GM15510 (cell line): ENCODE results near the gene TTC39C.

ENCODE experiments used
- POLR2A ChIP-seq: IDR thresholded peaks from 3 replicates; pipeline ENCODE4 v1.6.1; 2011; ENCODE audit warnings: borderline replicate concordance; ENCODE audit not compliant: insufficient read length; ENCODE audit errors: extremely low read depth

TTC39C gene

GRCh38 chr18:24051031-24051947, 36.7 kb downstream of the TTC39C start:
- no peak for TF ChIP-seq POLR2A

GRCh38 chr18:24052053-24052452, 37.5 kb downstream of the TTC39C start:
- no peak for TF ChIP-seq POLR2A

- TF ChIP-seq POLR2A: no peak
Measured at GRCh38 chr18:24053211-24053610, 38.7 kb downstream of the TTC39C start.

- TF ChIP-seq POLR2A: no peak
Measured at GRCh38 chr18:24054130-24054529, 39.6 kb downstream of the TTC39C start.

GRCh38 chr18:24055009-24055804, 40.7 kb downstream of the TTC39C start:
- no peak for TF ChIP-seq POLR2A

- no peak for TF ChIP-seq POLR2A
Measured at GRCh38 chr18:24055878-24056277, 41.3 kb downstream of the TTC39C start.

- TF ChIP-seq POLR2A: no peak
Measured at GRCh38 chr18:24056506-24056905, 42.0 kb downstream of the TTC39C start.

GRCh38 chr18:24057804-24058203, 43.2 kb downstream of the TTC39C start:
- TF ChIP-seq POLR2A: no peak

DNA sequence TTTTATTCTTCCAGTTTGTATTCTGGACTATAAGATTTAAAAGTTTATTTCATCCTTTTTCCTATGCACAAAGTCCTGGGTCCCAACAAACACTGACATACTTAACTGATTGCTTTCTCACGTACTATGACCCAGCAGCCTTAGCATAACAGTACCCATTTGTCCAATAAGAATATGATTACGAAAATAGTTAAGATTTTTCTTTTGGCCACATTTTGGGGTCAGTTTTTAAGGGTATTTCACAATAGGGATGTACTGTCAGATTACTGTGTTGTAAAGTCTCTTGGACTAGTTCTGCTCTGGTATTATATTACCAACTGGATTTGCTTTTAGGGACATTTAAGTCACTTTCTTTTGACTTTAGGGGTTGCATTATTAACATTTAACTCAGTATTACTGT, 46.1 kb downstream of the TTC39C start:
- no peak for TF ChIP-seq POLR2A

- no peak for TF ChIP-seq POLR2A
Measured at GRCh38 chr18:24063121-24063731, 48.7 kb downstream of the TTC39C start.

DNA sequence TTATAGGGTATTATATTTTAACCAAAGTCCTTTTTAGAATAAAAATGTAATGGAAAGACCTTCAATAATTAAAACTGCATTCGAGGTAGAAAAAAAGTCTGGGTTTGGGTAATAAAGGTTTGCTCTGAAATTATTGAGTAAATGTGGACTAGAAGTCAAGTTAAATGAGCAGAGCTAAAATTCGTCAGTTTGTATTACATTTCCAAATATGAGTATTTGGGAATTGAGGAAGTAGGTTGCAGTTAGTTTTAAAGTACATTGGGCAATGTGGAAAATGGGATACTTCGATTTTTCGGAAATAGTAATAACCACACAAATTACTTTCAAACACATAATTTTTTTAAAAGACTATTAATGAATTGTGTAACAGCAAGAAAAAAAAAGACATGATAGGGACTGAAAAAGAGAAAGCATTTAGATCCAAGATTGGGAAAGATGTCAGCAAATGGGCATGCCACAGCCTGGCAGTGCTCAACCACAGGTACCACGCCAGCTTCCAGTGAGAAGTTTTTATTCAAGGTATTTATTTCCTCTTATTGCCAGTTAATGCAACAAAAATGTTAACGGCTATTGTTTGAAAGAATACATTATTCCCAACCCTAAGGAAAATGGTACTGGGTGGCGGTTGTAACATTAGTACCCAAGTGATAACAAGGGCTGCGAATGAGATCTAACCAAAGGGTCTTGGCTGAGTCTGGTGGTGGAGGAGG, 50.0 kb downstream of the TTC39C start:
- no peak for TF ChIP-seq POLR2A

- TF ChIP-seq POLR2A: no peak
Measured at GRCh38 chr18:24065906-24066305, 51.4 kb downstream of the TTC39C start.

DNA sequence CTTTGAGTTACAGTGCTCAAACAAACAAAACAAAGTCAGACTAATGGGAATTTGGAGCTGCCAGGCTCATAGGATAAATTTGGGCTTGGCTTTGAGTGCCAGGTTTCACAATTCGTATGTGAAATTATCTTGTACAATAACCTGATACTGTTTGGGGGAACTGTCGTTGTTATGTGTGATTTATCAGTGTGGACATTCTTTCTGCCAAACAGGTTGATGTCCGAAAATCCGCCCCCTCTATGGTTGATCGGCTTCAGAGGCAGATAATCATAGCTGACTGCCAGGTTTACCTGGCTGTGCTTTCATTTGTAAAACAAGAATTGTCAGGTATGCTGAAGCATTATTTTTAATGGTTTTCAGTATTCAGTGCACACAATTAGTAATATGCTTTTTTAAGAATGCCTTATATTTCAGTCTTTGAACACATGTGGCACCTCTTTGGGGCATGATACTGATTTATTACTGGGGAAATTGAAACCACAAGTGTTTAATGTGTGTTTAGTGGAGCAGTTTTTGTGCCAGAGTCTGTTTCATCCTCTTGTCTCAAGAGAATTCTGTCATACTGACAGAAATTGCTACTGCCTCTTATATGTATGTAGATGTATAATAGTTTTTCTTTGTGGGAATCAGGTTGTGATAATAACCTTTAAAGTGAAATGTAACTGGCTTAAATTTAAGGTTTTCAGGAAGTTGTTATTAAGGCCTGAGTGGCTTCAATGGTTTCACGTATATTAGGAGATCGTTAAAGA, 54.6 kb downstream of the TTC39C start:
- no peak for TF ChIP-seq POLR2A

- no peak for TF ChIP-seq POLR2A
Measured at GRCh38 chr18:24071029-24071428, 56.5 kb downstream of the TTC39C start.
